Measurements from ENCODE around the gene DTNBP1.

DTNBP1 gene

GRCh38 chr6:15476631-15477380 is 186.0 kb downstream of the DTNBP1 start:
- DNase-seq: no peak

DNA sequence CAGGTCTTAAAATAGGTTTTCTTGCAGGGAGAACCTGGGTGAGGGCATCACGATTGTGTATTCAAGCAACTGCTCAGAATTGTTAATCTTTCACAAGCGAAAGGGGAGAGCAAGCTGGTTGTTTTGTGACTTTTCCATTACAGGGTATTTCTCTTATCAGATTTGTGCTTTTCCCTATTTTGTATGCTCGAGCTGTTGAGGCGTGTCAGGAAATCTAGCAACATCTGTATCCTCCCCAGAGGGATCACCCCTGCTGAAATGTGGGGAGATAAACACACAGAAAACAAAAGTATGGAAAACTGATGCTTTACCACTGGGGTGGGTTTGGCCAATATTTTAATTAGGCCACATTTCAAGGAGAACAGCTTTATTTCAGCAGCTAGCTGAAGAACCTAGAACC is 187.0 kb downstream of the DTNBP1 start:
- no peak for DNase-seq

GRCh38 chr6:15475261-15475660 is 187.6 kb downstream of the DTNBP1 start:
- DNase-seq: no peak

DNA sequence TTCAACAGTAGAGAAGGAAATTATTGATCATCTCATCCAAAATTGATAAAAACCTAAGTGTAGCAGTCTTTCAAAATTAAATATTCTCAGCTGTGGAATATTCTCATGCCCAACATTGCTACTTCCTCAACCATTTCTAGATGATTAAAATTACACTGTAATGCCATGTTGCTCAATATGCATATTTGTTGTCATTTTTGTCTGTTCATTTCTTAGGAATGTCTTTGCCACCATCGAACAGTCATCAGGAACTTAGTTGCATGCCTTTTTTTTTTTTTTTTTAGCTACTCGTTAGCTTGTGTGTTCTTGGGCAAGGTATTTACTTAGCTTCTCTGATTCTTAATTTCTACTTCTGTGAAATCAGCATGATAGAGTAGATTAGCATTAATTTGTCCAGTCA is 188.6 kb downstream of the DTNBP1 start:
- no peak for DNase-seq

DNA sequence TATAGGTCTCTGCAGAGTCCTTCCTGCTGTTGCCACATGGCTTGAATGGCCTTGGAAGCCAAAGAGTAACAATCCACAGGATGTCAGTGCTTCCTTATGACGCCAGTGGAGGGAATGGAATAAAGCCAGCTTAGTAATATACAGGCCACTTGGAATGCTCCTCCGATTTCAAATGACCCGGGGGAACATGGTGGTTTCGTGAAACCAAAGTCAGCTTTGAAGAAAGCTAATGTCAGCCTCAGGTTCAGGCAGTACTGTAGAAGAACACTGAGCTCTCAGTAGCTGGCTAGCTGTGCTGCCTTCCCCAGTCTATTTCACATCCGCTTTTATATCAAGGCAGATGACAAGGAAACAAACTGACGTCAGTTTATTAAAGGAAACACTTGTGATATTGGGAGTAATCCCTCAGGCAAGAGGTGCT is 189.1 kb downstream of the DTNBP1 start:
- no peak for DNase-seq

DNA sequence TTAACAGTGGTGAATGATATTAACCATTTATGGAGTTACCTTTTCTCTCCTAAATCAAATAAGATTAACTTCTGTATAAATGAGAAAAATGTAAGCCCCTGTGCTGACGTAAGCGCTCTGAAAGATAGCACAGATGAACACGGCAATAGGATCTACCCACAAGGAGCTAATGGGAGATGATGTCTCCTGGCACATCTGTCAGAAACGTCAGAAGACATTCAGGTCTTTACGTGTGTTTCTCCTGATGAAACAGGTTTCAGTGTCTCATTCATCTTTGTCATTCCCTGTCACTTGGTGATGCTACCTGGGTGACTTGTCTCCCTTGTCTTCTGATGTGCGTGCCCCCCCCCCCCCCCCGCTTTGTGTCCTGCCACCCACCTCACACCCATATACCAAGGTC is 189.7 kb downstream of the DTNBP1 start:
- no peak for DNase-seq
